Motor neuron (in vitro differentiated cells): ENCODE measurements around the gene CD33. TPM values are rescaled to one million over a fixed set of nuclear protein-coding genes. Genes with fewer than 3 reads are reported as not detected.

Experiments
- ATAC-seq, 8 experiments: fragments of 200-7000 bp; cut with Tn5 transposase; replicated peaks in 6 of 8; 2 replicates each; pipeline ENCODE4 v1.8.0; 2021; ENCODE audit warnings: mild to moderate bottlenecking in 8 of 8, moderate library complexity in 8 of 8
- H3K27ac ChIP-seq, 2 donors: fragments of 250-450 bp; sonication (Bioruptor Pico); 2 replicates each; pipeline ENCODE4 v1.9.0; 2021; ENCODE audit warnings: antibody characterized with exemption in 2 of 2, mild to moderate bottlenecking in 2 of 2, moderate library complexity in 1 of 2
- H3K4me1 ChIP-seq, 2 donors: fragments of 250-450 bp; sonication (Bioruptor Pico); replicated peaks in 1 of 2; 2 replicates each; pipeline ENCODE4 v1.6.1; 2021; ENCODE audit warnings: antibody characterized with exemption in 2 of 2, mild to moderate bottlenecking in 2 of 2, moderate library complexity in 1 of 2
- H3K4me3 ChIP-seq, 5 donors: fragments of 250-450 bp; sonication (Bioruptor Pico); 2 replicates each; pipeline ENCODE4 v1.9.0; 2021; ENCODE audit warnings: antibody characterized with exemption in 5 of 5, mild to moderate bottlenecking in 5 of 5, moderate library complexity in 4 of 5
- WGBS, 10 experiments: fragments of 450-650 bp; shearing (Covaris generic); methylation state at CpG; one replicate each; pipeline ENCODE4 v1.0.0; 2022; 5-methylcytosine and 5-hydroxymethylcytosine counted together
- in situ Hi-C, 9 experiments: fragments of 400-800 bp; cut with MboI; loops; one replicate each; pipeline ENCODE4 v1.15.0; 2021; ENCODE audit warnings: low sequenced_read_pairs in 9 of 9, low pct_unique_long_range_greater_than_20kb in 2 of 9; ENCODE audit not compliant: unreplicated experiment in 9 of 9
- total RNA-seq, 8 experiments: library from RNA; unstranded; fragments of 300-600 nt; gene quantifications; 2 replicates each; pipeline versions ENCODE4 v1.2.3 to v1.2.4, GENCODE V29; 2022

The CD33 gene
- total RNA-seq, 8 experiments from 2014 or later, result 0.09 to 26.1 (median 2.7) TPM; not detected in 2

- WGBS, 10 experiments, result 33 to 100% (median 83%) methylated on average over 1 of the region's 1 CpG; no CpG with 5 or more reads in 1 of the 10 experiments
- in situ Hi-C loops, result loop anchor here in 2 of 9 experiments (10.0 to 25.0 kb wide), 2 partner anchors 91 to 98 kb away; no protein-coding TSS in a partner anchor
- Histone ChIP-seq H3K4me3 (no peak overlapping the region), H3K4me1 (no peaks in the 10 kb centered on the region), H3K27ac (no peak overlapping the region)
- ATAC-seq, result no peak
Measured at GRCh38 chr19:51253088-51253806, 28.4 kb downstream of the CD33 start.

GRCh38 chr19:51256155-51256625 lies 31.3 kb downstream of the CD33 start:
- no peak for ATAC-seq
- H3K4me3 ChIP-seq, result no peak overlapping the region
- WGBS, 10 experiments, result 11 to 80% (median 45%) methylated on average over 1 to 2 of the region's 2 CpGs; no CpG with 5 or more reads in 2 of the 10 experiments
- in situ Hi-C loops, result loop anchor here in 2 of 9 experiments (10.0 to 25.0 kb wide), 2 partner anchors 94 to 101 kb away; no protein-coding TSS in a partner anchor
- H3K27ac ChIP-seq, result no peak overlapping the region
- no peaks in the 10 kb centered on the region for H3K4me1 ChIP-seq

GRCh38 chr19:51257471-51257870 lies 32.6 kb downstream of the CD33 start:
- Histone ChIP-seq H3K4me1 (no peaks in the 10 kb centered on the region), H3K4me3 (no peak overlapping the region), H3K27ac (no peak overlapping the region)
- in situ Hi-C loops, result loop anchor here in 2 of 9 experiments (10.0 to 25.0 kb wide), 2 partner anchors 95 to 103 kb away; no protein-coding TSS in a partner anchor
- no peak for ATAC-seq
- WGBS, 10 experiments, result 0 to 89% (median 73%) methylated on average over 1 to 2 of the region's 2 CpGs; no CpG with 5 or more reads in 3 of the 10 experiments

- 11 to 95% (median 62%) methylated on average over 1 to 6 of the region's 6 CpGs for WGBS, 10 experiments
- Histone ChIP-seq H3K27ac (no peak overlapping the region), H3K4me3 (no peak overlapping the region), H3K4me1 (no peaks in the 10 kb centered on the region)
- ATAC-seq, result peak in 3 of 8 experiments; percentile 65 to 82 (median 70)
- in situ Hi-C loops, result loop anchor here in 2 of 9 experiments (10.0 to 25.0 kb wide), 2 partner anchors 96 to 104 kb away; no protein-coding TSS in a partner anchor
Measured at GRCh38 chr19:51258165-51259160, 33.6 kb downstream of the CD33 start.

- WGBS, 10 experiments, result 0 to 75% (median 26%) methylated on average over 1 to 5 of the region's 5 CpGs
- in situ Hi-C loops, result loop anchor here in 2 of 9 experiments (10.0 to 25.0 kb wide), 2 partner anchors 97 to 105 kb away; no protein-coding TSS in a partner anchor
- no peaks in the 10 kb centered on the region for H3K4me1 ChIP-seq
Measured at GRCh38 chr19:51259348-51260245, 34.7 kb downstream of the CD33 start.

GRCh38 chr19:51263808-51264207 lies 38.9 kb downstream of the CD33 start:
- Histone ChIP-seq H3K27ac (no peak overlapping the region), H3K4me3 (no peak overlapping the region), H3K4me1 (no peaks in the 10 kb centered on the region)
- 0 to 84% (median 55%) methylated on average over 1 to 4 of the region's 4 CpGs for WGBS, 10 experiments
- in situ Hi-C loops, result loop anchor here in 1 of 9 experiments (25.0 kb wide), 1 partner anchor 102 kb away; no protein-coding TSS in a partner anchor
- ATAC-seq, result no peak

More at GRCh38 chr19:51259348-51260245, 34.7 kb downstream of the CD33 start:
- ATAC-seq, result peak in 4 of 8 experiments; percentile 29 to 84 (median 74)
- Histone ChIP-seq H3K27ac (no peak overlapping the region), H3K4me3 (no peak overlapping the region)

GRCh38 chr19:51271067-51271466 lies 46.2 kb downstream of the CD33 start:
- no peak for ATAC-seq

GRCh38 chr19:51272183-51272810 lies 47.4 kb downstream of the CD33 start:
- H3K4me1 ChIP-seq, result no peaks in the 10 kb centered on the region
- no peak overlapping the region for H3K4me3 ChIP-seq
- 17 to 83% (median 53%) methylated on average over 2 to 5 of the region's 6 CpGs; no CpG with 5 or more reads in 1 of the 10 experiments for WGBS, 10 experiments
- H3K27ac ChIP-seq, result no peak overlapping the region
- peak in 3 of 8 experiments; percentile 21 to 37 (median 29) for ATAC-seq
- in situ Hi-C loops, result loop anchor here in 1 of 9 experiments (25.0 kb wide), 1 partner anchor 110 kb away; no protein-coding TSS in a partner anchor

More at GRCh38 chr19:51271067-51271466, 46.2 kb downstream of the CD33 start:
- H3K27ac ChIP-seq, result no peak overlapping the region
- in situ Hi-C loops, result loop anchor here in 1 of 9 experiments (25.0 kb wide), 1 partner anchor 109 kb away; no protein-coding TSS in a partner anchor
- WGBS, 10 experiments, result 40 to 100% (median 88%) methylated on average over 3 to 21 of the region's 26 CpGs; no CpG with 5 or more reads in 1 of the 10 experiments
- H3K4me3 ChIP-seq, result no peak overlapping the region
- no peaks in the 10 kb centered on the region for H3K4me1 ChIP-seq

- no peaks in the 10 kb centered on the region for H3K4me1 ChIP-seq
- no peak overlapping the region for H3K4me3 ChIP-seq
- ATAC-seq, result no peak
- no peak overlapping the region for H3K27ac ChIP-seq
- 27 to 78% (median 55%) methylated on average over 2 to 7 of the region's 8 CpGs for WGBS, 10 experiments
- in situ Hi-C loops, result loop anchor here in 1 of 9 experiments (25.0 kb wide), 1 partner anchor 112 kb away; no protein-coding TSS in a partner anchor
Measured at GRCh38 chr19:51274049-51274770, 49.3 kb downstream of the CD33 start.

GRCh38 chr19:51277112-51277511 lies 52.2 kb downstream of the CD33 start:
- in situ Hi-C loops, result no loop called here
- no peak for ATAC-seq
- H3K27ac ChIP-seq, result no peak overlapping the region
- 0 to 84% (median 59%) methylated on average over 2 to 3 of the region's 3 CpGs for WGBS, 10 experiments
- H3K4me1 ChIP-seq, result no peaks in the 10 kb centered on the region
- H3K4me3 ChIP-seq, result no peak overlapping the region

- in situ Hi-C loops, result no loop called here
- ATAC-seq, result no peak
- Histone ChIP-seq H3K4me3 (no peak overlapping the region), H3K27ac (no peak overlapping the region), H3K4me1 (no peaks in the 10 kb centered on the region)
- WGBS, 10 experiments, result 0 to 55% methylated on average over 1 to 3 of the region's 4 CpGs; no CpG with 5 or more reads in 8 of the 10 experiments
Measured at GRCh38 chr19:51282335-51282734, 57.5 kb downstream of the CD33 start.
